Endometrial microvascular endothelial cells (primary cell): ENCODE data around the gene MEP1A. TPM values are rescaled to one million over a fixed set of nuclear protein-coding genes. Genes with fewer than 3 reads are reported as not detected.
"Not testable (repeated sequence)": the region's sequence is repeated elsewhere in the genome, so short reads cannot be mapped to it uniquely, and the experiment has no call there.

Source experiments
- in situ Hi-C: cut with HindIII; loops from 2 replicates; pipeline ENCODE4 v1.10.0; 2017; ENCODE audit warnings: low sequenced_read_pairs, low pct_unique_long_range_greater_than_20kb; ENCODE audit errors: inconsistent ontology term
- total RNA-seq: library from RNA; depleted of rRNA; stranded (reverse); fragments of >200 nt; gene quantifications from one replicate; pipeline ENCODE4 v1.2.3, GENCODE V29; 2015; ENCODE audit errors: inconsistent ontology term

MEP1A gene
- not detected for total RNA-seq

GRCh38 chr6:46793138-46793537 lies at the start of gene MEP1A:
TSS of gene MEP1A (plus strand) at chr6:46793389. CDS start at chr6:46793399, 10 bp downstream.
- in situ Hi-C loops: no loop called here

GRCh38 chr6:46743425-46744158 lies 49.6 kb upstream of the MEP1A start:
- in situ Hi-C loops: no loop called here

- in situ Hi-C loops: not testable (repeated sequence)
Measured at GRCh38 chr6:46744159-46744725, 48.9 kb upstream of the MEP1A start.

GRCh38 chr6:46745973-46746372 lies 47.2 kb upstream of the MEP1A start:
- in situ Hi-C loops: no loop called here

GRCh38 chr6:46746696-46747095 lies 46.5 kb upstream of the MEP1A start, which contains the start of gene ANKRD66:
TSS of gene ANKRD66 (plus strand) at chr6:46746933. CDS start at chr6:46751949, 5,016 bp downstream.
- in situ Hi-C loops: no loop called here

GRCh38 chr6:46748940-46749503 lies 44.2 kb upstream of the MEP1A start:
- in situ Hi-C loops: no loop called here

- in situ Hi-C loops: no loop called here
Measured at GRCh38 chr6:46749731-46750130, 43.5 kb upstream of the MEP1A start.

GRCh38 chr6:46751658-46752057 lies 41.5 kb upstream of the MEP1A start:
- in situ Hi-C loops: no loop called here

- in situ Hi-C loops: no loop called here
Measured at GRCh38 chr6:46755865-46756264, 37.3 kb upstream of the MEP1A start.

GRCh38 chr6:46756469-46757213 lies 36.5 kb upstream of the MEP1A start:
- in situ Hi-C loops: no loop called here

GRCh38 chr6:46757214-46757596 lies 36.0 kb upstream of the MEP1A start:
- in situ Hi-C loops: no loop called here

GRCh38 chr6:46758960-46759753 lies 34.0 kb upstream of the MEP1A start:
- in situ Hi-C loops: no loop called here

- in situ Hi-C loops: no loop called here
Measured at GRCh38 chr6:46760925-46761324, 32.3 kb upstream of the MEP1A start.

GRCh38 chr6:46763466-46763865 lies 29.7 kb upstream of the MEP1A start:
- in situ Hi-C loops: no loop called here

GRCh38 chr6:46764280-46764679 lies 28.9 kb upstream of the MEP1A start:
- in situ Hi-C loops: not testable (repeated sequence)

- in situ Hi-C loops: no loop called here
Measured at GRCh38 chr6:46764961-46765360, 28.2 kb upstream of the MEP1A start.

GRCh38 chr6:46772016-46772415 lies 21.2 kb upstream of the MEP1A start:
- in situ Hi-C loops: no loop called here

- in situ Hi-C loops: no loop called here
Measured at GRCh38 chr6:46772762-46773161, 20.4 kb upstream of the MEP1A start.
